Measurements from ENCODE around the gene TRAPPC12. TPM values are rescaled to one million over a fixed set of nuclear protein-coding genes. Genes with fewer than 3 reads are reported as not detected.
A peak's percentile ranks its signal among the peaks of the same experiment; 100 is the strongest.

Gene TRAPPC12
- total RNA-seq, 3 donors from 2014 or later: 52.5 to 89.6 (median 69.2) TPM

- no peak overlapping the region for H3K4me3 ChIP-seq
- no peak overlapping the region for H3K27ac ChIP-seq
Observed at GRCh38 chr2:3457524-3458395, 78.3 kb downstream of the TRAPPC12 start.

GRCh38 chr2:3458396-3459184, 79.1 kb downstream of the TRAPPC12 start:
- TF ChIP-seq POLR2A (IDR thresholded peaks at IDR 0.05): no peak
- no peak for TF ChIP-seq POLR2AphosphoS5 (IDR thresholded peaks at IDR 0.05)
- no peak for TF ChIP-seq CTCF (IDR thresholded peaks at IDR 0.05)
- no peak for DNase-seq (ENCODE audit: low spot score in 2 of 2)
- Histone ChIP-seq H3K36me3 (peaks cover 9% of the 10 kb centered on the region), H3K9me3 (no peaks in the 10 kb centered on the region), H3K27ac (no peak overlapping the region), H3K4me1 (no peaks in the 10 kb centered on the region), H3K4me3 (no peak overlapping the region), H3K27me3 (no peaks in the 10 kb centered on the region)
- intact Hi-C loops (cut with DNase I; ENCODE audit: low total_unique reads): no loop called here

More at GRCh38 chr2:3457524-3458395, 78.3 kb downstream of the TRAPPC12 start:
- intact Hi-C loops (cut with DNase I; ENCODE audit: low total_unique reads): no loop called here
- TF ChIP-seq CTCF (IDR thresholded peaks at IDR 0.05) (no peak), POLR2A (IDR thresholded peaks at IDR 0.05) (no peak), POLR2AphosphoS5 (IDR thresholded peaks at IDR 0.05) (no peak)
- no peaks in the 10 kb centered on the region for H3K27me3 ChIP-seq
- H3K36me3 ChIP-seq: peaks cover 9% of the 10 kb centered on the region
- no peaks in the 10 kb centered on the region for H3K4me1 ChIP-seq
- no peak for DNase-seq (ENCODE audit: low spot score in 2 of 2)
- no peaks in the 10 kb centered on the region for H3K9me3 ChIP-seq

GRCh38 chr2:3459185-3460015, 79.9 kb downstream of the TRAPPC12 start:
- no peak overlapping the region for H3K27ac ChIP-seq
- no peaks in the 10 kb centered on the region for H3K27me3 ChIP-seq
- H3K4me1 ChIP-seq: no peaks in the 10 kb centered on the region
- no peak overlapping the region for H3K4me3 ChIP-seq
- peaks cover 9% of the 10 kb centered on the region for H3K36me3 ChIP-seq
- TF ChIP-seq CTCF (IDR thresholded peaks at IDR 0.05) (no peak), POLR2AphosphoS5 (IDR thresholded peaks at IDR 0.05) (no peak), POLR2A (IDR thresholded peaks at IDR 0.05) (no peak)
- no peaks in the 10 kb centered on the region for H3K9me3 ChIP-seq
- DNase-seq (ENCODE audit: low spot score in 2 of 2): peak in 1 of 2 donors; percentile 12
- intact Hi-C loops (cut with DNase I; ENCODE audit: low total_unique reads): no loop called here

GRCh38 chr2:3460156-3460555, 80.7 kb downstream of the TRAPPC12 start:
- H3K4me3 ChIP-seq: no peak overlapping the region
- no peaks in the 10 kb centered on the region for H3K27me3 ChIP-seq
- intact Hi-C loops (cut with DNase I; ENCODE audit: low total_unique reads): no loop called here
- DNase-seq (ENCODE audit: low spot score in 2 of 2): no peak
- H3K4me1 ChIP-seq: no peaks in the 10 kb centered on the region
- no peaks in the 10 kb centered on the region for H3K9me3 ChIP-seq
- peaks cover 9% of the 10 kb centered on the region for H3K36me3 ChIP-seq
- no peak for TF ChIP-seq POLR2AphosphoS5 (IDR thresholded peaks at IDR 0.05)
- TF ChIP-seq POLR2A (IDR thresholded peaks at IDR 0.05): no peak
- no peak overlapping the region for H3K27ac ChIP-seq
